ENCODE measurements around the gene CAPN9.

The CAPN9 gene

DNA sequence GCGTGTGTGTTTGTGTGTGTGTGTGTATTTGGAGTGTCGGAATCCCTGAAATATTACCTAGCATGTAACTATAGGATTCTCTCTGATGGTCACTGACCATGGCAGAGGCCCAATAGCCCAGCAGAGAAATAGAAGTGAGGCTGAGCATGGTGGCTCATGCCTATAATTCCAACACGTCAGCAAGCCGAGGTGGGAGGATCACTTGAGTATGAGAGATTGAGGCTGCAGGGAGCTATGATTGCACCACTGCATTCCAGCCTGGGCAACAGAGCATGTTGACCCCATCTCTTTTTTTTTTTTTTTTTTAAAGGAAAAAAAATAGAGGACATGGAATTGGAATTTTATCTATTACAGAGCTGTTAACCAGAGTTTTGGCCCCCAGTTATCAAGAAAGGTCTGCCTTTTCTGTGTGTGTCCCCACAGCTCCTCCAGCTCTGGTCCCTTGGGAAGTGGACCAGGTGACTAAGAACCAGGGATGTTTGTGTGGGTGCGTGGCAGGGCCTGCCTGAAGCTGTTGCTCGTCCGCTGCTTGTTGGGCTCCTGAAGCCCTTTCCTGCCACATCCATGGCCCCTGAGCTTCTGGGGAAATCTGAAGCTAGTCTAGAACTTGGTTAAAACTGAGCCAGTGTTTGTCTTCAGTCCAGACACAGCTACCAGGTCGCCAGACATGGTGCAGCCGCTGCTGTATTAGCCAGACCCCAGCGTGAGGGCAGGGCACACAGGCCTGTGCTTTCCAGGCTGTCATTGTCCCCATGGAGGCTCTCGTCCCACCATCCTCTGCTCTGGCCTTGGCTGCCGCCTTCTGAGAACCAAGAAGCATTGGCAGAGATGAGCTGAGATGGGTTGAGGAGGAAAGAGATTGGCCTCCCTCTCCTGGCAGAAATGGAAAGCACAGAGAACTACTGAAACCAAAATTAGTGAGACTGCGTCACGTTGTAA is 25.5 kb downstream of the CAPN9 start:
- no peak for DNase-seq (ENCODE audit: low read depth)

GRCh38 chr1:230773396-230774033 is 26.3 kb downstream of the CAPN9 start:
- DNase-seq (ENCODE audit: low read depth), result no peak

- DNase-seq (ENCODE audit: low read depth), result no peak
Measured at GRCh38 chr1:230778916-230779590, 31.9 kb downstream of the CAPN9 start.

DNA sequence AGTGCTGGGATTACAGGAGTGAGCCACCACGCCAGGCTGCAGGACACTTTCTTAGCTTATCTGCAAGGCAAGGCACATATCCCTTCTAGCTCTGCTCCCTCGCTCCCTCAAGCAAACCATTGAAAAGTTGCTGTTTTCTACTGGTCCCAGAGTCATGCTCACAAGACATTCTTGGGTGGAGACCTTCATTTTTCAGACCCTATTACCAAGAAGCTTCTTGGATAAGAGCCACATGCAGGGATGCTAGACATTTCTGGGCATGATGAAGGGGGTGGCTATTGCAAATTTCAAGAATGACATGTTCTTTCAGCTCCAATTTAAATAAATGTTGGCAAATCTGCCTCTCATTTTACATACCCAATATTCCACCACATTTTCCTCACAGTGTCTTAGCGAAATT is 33.9 kb downstream of the CAPN9 start:
- DNase-seq (ENCODE audit: low read depth), result no peak

- DNase-seq (ENCODE audit: low read depth), result no peak
Measured at GRCh38 chr1:230781594-230781993, 34.4 kb downstream of the CAPN9 start.

- DNase-seq (ENCODE audit: low read depth), result no peak
Measured at GRCh38 chr1:230784163-230784562, 37.0 kb downstream of the CAPN9 start.

- no peak for DNase-seq (ENCODE audit: low read depth)
Measured at GRCh38 chr1:230785636-230786384, 38.6 kb downstream of the CAPN9 start.

DNA sequence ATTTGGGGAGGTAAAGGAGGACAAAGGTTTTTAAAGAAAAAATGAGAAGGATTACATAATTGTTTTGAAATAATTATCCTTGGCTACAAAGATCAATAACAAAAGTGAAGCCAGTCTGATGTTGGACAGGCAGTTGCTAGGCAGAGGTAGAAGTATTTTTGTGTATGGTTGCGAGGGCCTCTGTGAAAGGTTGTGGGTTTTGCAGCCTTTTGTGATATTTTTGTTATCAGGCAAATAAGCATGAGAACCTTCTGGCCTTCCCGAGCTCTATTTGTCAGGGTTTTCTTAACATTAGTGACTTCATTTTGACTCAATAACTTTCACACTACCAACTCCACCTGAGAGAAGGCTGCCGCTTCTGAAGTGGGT is 39.2 kb downstream of the CAPN9 start:
- no peak for DNase-seq (ENCODE audit: low read depth)

GRCh38 chr1:230787471-230787870 is 40.3 kb downstream of the CAPN9 start:
- no peak for DNase-seq (ENCODE audit: low read depth)

DNA sequence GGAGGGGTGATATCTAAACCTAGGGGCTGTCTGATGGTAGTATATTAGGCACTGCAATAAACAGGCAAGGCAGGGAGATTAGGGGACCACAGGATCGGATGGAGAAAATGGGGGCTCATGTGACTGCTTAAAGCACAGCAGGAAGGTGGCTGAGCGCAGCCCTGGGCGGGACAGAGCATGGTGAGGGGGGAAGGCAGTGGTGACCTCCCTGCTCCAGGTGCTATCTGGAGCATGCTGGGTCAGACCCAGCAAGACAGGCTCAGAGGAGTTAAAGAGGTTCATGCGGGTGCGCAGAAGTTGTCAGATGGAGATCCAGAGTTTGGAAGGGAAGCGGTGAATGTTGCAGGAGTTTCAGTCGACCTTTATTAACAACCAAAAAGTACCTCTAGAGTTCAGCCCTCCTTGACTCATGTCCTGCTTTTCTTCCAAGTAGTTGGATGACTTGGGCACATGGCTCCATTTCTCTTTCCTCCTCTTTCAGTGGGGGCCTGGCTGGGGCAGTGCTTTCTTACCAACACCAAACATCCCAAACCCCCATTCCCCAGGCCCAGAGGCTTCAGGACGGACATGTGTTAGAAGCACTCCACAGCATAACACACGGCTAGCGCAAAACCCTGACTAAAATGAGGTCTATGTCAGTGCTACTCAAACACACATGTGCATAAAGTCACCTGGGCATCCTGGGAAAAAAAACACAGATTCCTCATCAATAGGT is 41.5 kb downstream of the CAPN9 start:
- DNase-seq (ENCODE audit: low read depth), result no peak

DNA sequence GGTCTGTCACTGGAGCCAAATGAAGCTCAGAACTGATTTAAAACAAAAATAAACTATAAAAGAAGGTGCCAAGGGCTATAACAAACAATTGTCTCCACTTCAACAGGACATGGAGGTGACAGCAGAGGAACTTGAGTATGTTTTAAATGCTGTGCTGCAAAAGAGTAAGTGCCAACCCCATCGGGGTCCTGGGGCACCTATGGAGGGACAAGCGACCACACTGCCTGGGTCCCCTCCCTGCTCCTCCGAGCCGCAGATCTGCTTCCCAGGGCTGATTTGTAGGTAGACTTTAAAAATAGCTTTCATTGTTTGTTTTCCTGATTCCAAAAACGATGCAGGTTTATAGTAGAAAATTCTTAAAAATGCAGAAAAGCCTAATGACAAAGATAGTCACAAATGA is 42.8 kb downstream of the CAPN9 start:
- DNase-seq (ENCODE audit: low read depth), result no peak

- no peak for DNase-seq (ENCODE audit: low read depth)
Measured at GRCh38 chr1:230791986-230792564, 44.9 kb downstream of the CAPN9 start.

DNA sequence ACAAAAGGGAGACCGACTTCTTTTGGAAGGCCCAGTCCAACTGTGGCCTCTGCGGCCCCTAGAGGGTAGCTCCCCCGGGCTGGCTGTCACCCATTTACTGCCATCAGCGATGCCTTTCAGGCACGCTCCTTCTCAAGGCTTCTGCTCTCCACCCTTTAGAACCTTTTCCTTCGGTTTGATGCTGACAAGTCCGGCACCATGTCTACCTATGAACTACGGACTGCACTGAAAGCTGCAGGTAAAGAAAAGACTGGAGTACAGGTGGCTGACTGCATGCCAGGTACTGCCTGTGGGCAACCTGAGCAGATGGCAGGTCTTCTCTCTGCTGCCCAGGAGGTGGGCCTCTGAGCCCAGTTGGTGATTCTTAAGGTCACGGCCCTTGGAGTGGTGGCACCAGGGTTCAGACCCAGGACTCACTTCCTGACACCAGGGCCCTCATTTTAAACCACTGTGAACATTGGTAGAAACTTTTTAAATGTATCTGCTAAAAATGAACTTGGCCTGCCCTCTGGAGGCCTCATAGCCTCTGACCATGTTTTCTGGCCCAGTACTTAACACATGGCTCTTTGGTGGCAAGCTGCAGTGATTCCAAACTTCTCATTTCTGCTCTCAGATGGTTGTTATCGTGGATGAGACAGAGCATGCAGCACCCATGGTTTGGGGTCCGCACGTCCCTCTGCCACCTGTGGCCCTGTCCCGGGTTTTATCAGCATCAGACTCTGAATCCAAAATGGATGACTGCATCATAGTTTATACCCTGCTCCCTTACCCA is 45.7 kb downstream of the CAPN9 start:
- DNase-seq (ENCODE audit: low read depth), result no peak

- DNase-seq (ENCODE audit: low read depth), result no peak
Measured at GRCh38 chr1:230793463-230793745, 46.2 kb downstream of the CAPN9 start.

- DNase-seq (ENCODE audit: low read depth), result no peak
Measured at GRCh38 chr1:230794431-230794830, 47.2 kb downstream of the CAPN9 start.

GRCh38 chr1:230794871-230795605 is 47.9 kb downstream of the CAPN9 start:
- DNase-seq (ENCODE audit: low read depth), result no peak

DNA sequence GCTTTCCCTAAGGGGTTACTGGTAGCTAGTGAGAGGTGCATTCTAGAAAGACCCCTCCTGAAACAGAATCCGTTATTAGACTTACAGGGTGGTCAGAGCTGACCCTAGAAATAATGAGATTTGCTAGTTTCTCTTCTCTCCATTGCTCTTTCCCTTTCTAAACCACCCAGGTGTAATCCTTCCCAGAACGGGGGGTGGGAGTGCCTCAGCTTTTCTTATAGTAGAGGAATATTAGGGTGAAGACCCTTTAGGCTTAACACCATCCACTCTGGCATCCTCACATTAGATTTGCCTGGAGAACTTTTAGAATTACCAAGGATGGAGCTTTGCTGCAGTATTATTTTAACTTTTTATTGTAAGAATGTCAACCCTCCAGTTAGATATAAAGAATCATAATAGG is 49.4 kb downstream of the CAPN9 start:
- no peak for DNase-seq (ENCODE audit: low read depth)

GRCh38 chr1:230797376-230797920 is 50.3 kb downstream of the CAPN9 start:
- no peak for DNase-seq (ENCODE audit: low read depth)

DNA sequence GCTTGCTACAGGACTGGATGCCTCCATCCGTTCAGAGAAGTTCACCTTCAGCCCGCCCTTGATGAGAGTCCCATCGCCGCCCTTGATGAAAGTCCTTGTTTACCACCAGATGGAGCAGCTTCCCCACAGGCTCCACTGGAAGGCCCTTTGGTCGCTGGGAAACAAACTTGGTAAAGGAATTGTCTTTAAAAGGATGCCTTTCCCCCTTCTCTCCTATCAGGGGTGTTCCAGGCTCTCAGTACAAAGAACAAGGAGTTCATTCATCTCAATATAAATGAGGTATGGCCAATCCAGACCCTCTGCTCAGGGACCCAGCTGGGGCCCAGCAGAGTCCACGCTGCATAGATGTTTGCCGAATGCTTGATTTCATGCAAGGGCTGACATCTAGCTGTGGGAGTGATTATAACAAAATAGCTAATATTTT is 50.8 kb downstream of the CAPN9 start:
- DNase-seq (ENCODE audit: low read depth), result no peak

DNA sequence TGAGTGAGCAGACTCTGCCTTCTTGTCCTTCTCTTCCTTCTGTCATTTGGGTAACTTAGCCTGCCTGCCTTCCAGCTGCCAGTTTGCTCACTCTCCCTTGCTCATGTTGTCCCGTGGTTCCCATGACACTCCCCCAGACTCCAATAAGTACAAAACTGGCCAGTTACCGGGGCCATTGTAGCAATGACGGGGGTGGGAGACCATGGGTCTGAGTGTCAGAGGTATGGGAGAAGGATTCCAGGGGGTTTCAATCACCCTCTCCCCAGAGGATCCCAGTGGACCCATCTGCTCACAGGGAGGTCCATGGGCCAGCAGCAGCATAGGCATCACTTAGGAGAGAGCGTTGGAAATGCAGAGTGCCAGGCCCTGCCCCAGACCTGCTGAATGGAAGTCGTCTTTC is 51.3 kb downstream of the CAPN9 start:
- DNase-seq (ENCODE audit: low read depth), result no peak

Measured in activated T-helper 9 cell treated with anti-CD3 and anti-CD28 coated beads, Interleukin-2, amount 50 U/mL, for 16 hours (primary cell).